GM21423 (cell line): ENCODE data around the gene GPATCH1.
"Not testable (repeated sequence)": the region's sequence is repeated elsewhere in the genome, so short reads cannot be mapped to it uniquely, and the experiment has no call there.

ENCODE experiments used
- ATAC-seq: cut with Tn5 transposase; IDR thresholded peaks from one replicate; pipeline ENCODE4 v1.9.1; 2021; ENCODE audit warnings: mild to moderate bottlenecking, moderate library complexity; ENCODE audit not compliant: unreplicated experiment

Gene GPATCH1

DNA sequence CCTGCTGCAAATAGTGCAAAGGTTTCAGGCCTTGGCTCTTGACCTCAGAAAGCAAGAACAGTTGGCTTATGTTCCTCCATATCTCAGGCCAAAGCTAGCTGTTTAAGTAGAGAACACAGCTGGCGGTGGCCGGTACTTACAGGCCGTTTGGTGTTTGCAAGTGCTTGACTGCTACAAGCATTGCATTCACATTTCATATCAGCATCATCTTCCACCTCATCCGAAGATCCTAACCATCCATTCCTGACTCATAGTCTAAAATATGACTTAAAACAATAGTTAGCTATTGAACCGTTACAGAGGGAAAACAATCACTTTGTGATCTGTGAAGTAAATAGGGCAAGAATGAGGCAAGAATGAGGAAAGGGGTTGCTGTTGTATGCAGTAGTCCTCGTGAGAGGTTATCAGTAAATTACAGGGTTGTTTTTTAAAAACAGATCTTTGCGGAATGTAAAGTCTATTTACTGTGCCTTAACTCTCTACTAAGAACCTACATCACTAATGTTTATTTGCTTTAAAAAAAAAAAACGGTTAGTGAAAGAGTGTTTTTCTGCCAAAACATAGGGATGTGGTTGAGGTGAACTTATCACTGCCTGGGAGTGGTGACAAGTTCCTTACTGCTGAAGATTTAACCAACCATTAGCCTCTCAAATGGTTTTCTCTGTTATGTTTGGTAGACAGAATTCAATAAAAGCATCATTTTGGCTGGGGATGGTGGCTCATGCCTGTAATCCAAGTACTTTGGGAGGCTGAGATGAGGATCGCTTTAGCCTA lies 29.3 kb downstream of the GPATCH1 start:
- ATAC-seq: no peak

DNA sequence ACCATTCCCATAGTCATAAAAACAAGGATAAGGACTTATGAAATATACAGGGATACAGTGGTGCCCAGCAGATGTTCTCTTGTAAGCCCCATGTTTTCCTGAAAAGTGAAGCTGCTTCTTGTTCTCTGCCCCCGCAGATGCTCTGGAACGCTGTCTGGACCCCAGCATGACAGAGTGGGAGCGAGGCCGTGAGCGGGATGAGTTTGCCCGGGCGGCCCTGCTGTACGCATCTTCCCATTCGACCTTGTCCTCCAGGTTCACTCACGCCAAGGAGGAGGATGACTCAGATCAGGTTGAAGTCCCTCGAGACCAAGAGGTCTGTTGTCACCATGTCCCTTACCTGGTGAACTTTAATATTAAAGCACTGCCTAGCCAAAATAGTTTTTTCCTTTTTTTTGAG lies 30.6 kb downstream of the GPATCH1 start:
- no peak for ATAC-seq

DNA sequence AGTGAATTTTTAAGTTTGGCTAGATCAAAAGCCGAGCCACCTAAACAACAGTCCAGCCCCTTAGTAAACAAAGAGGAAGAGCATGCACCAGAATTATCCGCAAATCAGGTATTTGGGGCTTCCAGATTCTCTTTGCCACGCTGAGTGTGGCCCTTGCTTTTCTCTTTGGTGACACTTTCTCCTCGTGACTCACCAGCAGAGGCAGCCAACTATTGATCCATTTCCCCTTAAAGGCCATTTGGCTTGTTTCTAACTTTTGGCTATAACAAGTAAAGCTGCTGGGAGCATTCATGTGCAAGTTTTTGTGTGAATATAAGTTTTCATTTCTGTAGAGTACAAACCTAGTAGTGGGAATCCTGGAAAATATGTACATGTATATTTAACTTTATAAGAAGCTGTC lies 33.3 kb downstream of the GPATCH1 start:
- ATAC-seq: no peak

DNA sequence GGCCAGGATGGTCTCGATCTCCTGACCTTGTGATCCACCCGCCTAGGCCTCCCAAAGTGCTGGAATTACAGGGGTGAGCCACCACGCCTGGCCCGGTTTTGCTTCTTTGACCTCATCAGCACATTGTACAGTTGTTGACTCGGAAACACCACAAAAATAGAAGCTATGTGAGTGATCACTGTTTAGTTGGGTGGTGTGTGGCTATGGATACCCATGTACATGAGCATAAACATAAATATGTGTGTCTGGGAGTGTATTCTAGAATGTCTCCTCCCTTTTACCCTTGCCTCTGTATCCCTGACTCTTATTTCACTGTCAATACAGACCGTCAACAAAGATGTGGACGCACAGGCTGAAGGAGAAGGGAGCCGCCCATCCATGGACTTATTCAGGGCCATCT lies 36.5 kb downstream of the GPATCH1 start:
- no peak for ATAC-seq

DNA sequence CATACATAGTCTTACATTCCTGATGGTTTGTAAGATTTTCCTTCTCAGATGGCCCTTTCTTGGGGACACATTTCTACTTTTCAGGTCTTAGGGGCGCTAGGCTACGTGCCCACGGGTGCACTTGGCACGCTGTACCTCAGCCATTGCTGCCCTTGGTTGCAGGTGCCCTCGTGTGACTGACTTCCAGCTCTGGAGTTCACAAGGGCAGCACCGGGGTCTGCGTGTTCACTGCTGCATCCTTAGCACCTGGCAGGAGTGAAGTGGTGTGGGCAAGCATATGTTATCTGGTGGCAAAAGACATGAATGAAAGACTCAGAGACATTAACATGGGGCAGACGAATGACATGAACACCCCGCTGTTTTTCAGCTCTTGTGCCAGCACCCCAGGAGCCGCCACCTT lies 37.7 kb downstream of the GPATCH1 start:
- ATAC-seq: no peak

DNA sequence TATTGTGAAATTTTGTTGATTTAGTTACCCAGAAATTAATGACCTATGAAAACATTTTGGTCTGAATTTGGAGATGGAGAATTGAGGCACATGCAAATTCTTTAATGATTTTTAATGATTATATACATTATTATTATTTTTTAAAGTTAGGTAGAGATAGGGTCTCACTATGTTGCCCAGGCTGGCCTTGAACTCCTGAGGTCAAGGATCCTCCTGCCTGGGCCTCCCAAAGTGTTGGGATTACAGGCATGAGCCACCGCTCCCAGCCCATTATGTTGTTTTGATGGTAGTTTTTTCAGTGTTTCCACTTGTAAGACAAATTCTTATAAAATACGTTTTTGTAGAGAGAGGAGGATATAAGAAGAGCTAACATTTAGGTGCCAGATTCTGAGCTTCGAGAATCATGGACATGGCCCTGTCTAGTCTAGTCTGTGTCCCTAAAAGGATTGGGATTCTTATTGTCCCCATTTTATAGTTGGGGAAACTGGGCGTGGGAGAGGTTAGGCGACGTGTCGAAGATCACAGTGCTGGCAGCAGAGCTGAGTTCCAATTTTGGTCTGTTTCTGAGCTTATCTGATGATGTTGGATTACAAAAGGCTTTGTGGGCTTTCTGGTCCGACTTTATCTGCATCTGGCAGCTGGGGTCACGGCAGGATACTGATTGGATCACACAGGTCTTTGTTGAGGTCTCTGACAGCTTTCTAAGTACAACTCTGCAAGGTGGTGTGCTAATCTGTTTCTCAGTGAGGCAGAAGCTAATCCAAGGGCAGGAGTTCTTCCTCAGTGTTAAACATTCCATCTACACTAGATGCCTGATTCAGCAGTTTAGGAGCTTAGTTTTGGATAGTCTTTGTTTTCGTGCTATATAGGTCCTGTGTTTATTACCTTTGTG lies 43.5 kb downstream of the GPATCH1 start:
- ATAC-seq: no peak

DNA sequence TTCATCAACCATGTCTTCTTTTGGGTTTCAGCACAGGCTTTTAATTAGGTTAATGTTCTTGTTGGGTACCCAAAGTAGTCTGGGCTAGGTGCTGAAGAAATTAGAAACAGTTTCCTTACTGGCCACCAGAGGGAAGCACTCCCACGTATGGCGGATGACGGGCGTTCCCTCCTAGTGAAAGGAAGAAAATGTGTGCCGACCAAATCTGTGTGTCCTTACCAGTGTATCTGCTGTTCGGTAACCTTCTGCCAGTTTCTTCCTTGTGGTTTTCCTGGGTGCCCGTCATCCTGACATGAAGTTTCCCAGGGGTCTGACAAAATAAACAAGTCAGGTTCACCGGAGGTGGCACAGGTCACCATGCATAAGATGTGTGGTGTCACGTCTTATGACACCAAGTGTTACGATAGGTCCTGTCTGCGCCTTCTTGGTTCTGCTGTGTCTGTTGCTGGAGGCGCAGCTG lies 45.0 kb downstream of the GPATCH1 start:
- ATAC-seq: no peak

DNA sequence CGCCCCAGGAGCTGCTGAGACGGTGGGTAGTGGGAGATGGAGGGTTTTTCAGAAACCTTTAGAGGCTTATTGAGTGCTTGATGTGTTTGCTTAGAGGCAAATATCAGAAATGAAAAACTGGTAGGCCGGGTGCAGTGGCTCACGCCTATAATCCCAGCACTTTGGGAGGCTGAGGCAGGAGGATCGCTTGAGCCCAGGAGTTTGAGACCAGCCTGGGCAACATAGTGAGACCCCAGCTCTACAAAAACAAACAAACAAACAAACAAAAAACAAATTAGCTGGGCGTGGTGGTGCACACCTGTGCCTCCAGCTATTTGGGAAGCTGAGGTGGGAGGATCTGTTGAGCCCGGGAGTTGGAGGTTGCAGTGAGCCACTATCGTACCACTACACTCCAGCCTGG lies 45.7 kb downstream of the GPATCH1 start:
- not testable (repeated sequence) for ATAC-seq

DNA sequence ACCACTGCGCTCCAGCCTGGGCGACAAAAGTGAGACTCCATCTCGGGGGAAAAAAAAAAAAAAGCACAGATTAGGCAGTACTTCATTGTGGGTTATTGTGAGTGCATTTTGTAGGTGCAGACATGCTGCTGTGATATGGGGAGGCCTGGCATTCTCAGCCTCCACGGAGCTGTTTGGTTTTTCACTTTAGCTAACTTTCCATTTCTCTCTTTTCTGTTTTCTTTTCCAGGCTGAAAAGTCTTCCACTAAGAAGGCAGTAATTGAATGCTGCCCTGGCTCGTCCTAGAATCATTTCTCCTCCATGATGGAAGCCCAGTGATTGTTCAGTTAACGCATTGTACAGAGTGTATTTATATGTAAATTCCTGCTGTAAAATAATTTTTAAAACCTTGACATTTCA lies 48.9 kb downstream of the GPATCH1 start:
- no peak for ATAC-seq

DNA sequence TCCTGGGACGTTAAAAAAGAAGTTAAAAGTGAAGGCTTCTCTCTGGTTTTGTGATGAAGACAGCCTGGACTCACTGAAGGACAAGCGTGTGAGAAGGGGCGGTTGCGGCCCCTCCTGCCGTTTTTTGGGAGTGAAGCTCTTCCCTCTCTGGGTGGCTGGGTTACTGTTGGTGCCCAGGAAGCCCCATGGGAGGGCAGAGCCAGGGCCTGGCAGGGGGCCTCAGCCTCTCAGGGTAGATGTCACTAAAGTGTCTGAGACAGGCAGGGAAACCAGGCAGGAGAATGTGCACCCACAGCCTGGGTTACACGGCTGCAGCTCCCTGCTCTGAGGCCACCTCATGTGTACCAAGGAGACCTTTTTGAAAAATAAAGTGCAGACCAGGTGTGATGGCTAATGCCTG lies 49.5 kb downstream of the GPATCH1 start:
- no peak for ATAC-seq

DNA sequence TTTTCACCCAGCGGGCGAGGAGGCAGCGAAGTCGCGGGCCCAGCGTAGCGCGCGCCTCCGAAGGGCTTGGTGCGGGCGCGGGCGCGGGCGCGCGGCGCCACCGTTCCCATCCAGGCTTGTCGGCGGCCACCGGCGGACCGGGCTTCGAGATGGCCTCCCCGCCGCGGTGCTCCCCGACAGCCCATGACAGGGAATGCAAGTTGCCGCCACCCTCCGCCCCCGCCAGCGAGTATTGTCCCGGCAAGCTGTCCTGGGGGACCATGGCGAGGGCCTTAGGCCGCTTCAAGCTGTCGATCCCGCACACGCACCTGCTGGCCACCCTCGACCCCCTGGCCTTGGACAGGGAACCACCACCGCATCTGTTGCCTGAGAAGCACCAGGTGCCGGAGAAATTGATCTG lies 51.0 kb downstream of the GPATCH1 start, which contains the start of gene WDR88:
TSS of gene WDR88 (plus strand) at position 94 of the 400 bp plus-strand sequence. CDS start at position 150, 56 bp downstream.
- ATAC-seq: no peak

DNA sequence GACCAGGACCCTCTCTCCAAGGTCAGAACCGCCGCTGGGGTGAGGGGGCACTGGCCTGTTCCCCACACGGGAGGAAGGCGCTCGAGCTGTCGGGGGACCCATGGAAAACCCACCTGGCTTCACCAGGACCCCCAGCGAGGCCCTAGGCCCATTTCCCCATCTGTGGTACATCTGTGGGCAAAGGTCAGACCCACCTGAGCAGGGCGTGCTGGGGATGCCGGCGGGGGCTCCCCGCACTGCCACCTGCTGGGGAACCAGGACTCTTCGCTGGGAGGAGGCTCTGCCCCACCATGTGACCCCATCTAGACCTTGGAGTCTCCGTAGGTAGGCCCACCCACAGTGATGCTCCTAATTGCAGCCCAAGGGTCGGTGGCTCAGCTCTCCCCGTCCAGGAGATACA lies 51.4 kb downstream of the GPATCH1 start:
- ATAC-seq: no peak

DNA sequence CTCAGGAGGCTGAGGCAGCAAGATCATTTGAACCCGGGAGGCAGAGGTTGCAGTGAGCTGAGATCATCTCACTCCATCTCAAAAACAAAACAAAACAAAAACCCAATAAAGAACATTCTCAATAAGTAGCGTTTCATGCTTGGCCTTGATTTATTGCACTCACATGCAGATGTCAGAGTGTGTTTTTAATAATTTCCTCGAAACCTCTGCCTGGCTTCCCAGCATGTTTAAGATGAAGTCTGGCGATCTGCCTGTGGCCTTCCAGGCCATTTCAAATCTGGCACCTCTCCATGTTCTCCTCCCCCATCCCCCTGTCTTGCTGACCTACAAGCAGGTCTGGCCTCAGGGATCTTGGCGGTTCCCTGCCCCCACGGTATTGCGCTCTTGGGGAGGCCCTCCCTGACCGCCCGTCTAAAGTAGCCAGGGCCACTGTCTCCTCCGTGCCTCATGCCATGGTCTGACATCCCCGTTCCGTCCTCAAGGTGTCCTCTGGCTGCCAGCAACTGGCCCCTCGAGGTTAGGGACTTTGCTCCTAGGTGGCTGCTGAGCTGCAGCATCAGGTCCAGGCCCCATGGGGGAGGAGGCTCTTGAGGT lies 52.6 kb downstream of the GPATCH1 start:
- ATAC-seq: no peak

DNA sequence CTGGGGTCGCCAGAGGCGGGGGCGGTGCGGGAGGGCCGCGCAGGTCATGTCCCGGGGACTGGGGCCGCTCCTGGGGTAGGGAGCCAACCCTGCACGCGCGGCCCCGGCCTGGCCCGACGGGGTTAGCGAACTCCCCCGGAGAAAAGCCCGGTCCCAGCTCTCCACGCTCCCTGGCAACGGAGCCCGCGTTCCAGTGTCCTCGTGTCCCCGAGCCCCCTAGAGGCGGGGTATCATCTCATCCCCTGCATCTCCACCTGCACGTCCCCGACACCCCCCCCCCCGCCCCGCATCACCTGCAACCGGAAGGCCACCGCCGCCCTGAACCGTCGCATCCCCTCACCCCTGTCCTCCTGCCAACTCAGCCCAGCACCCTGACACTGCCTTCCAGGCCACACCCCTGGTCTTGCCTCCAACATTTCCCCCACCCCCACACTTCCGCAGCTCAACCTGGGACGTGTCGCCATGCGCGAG lies 53.6 kb downstream of the GPATCH1 start:
- ATAC-seq: no peak

DNA sequence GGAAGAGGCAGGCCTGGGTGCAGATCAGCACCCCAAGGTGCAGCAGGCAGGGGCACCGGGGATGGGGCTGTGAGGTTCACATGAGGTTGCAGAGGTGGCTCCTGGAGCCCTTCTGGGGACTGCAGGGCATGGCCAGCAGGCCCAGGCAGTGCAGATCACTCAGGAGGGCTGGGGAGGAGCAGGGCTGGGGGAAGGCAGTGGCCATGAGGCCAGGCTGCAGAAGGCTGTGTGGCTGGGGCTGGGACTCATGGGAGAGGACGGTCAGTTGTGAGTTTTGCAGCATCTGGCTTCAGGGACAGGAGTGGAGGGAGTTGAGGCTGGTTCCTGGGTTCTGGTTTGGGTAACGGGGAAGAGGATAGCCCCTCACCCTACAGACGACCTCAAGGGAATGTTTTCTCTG lies 58.2 kb downstream of the GPATCH1 start:
- no peak for ATAC-seq

DNA sequence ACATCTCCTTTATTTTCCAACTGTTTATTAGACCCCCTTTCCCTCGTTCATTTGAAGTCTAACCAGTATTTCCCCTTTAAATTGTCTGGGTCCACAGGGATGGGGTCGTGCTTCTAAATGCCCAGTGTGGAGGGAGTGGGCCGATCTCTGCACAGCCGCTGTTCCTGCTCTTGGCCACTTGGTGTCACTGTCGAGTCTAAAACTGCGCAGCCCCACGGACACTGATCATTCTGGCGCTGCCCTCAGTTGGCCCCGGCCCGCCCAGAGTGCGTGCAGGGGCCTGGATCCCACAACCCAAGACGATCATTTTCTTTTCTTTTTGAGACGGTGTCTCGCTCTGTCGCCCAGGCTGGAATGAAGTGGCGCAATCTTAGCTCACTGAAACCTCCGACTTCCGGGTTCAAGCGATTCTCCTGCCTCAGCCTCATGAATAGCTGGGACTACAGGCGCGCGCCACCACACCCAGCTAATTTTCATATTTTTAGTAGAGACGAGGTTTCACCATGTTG lies 63.0 kb downstream of the GPATCH1 start:
- no peak for ATAC-seq

DNA sequence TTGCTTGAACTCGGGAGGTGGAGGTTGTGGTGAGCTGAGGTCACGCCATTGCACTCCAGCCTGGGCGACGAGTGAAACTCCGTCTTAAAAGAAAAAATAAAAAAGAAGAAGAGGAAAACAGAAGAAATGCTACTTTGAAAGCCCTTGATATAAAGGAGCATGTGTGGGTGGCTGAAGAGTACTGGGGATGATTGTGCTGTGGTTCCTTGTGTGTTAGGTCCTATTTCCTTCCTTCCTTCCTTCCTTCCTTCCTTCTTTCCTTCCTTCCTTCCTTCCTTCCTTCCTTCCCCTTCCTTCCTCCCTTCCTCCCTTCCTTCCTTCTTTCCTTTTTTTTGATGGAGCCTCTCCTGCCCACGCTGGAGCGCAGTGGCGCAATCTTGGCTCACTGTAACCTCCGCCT lies 65.2 kb downstream of the GPATCH1 start:
- no peak for ATAC-seq

DNA sequence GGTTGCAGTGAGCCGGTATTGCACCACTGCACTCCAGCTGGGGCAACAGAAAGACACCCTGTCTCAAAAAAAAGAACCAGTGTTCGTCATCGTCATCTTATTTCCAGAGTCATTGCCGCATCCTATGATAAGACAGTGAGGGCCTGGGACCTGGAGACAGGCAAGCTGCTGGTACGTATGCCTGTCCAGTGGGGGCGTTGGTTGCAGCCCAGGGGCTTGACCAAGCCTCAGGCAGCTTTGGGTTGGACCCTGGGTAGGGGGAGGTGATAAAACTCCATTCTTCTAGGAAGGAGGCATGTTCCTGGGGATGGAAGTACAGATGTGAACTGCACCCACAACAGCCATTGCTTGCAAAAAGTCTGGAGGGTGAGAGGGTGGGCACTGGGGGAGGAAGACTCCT lies 66.6 kb downstream of the GPATCH1 start:
- no peak for ATAC-seq

DNA sequence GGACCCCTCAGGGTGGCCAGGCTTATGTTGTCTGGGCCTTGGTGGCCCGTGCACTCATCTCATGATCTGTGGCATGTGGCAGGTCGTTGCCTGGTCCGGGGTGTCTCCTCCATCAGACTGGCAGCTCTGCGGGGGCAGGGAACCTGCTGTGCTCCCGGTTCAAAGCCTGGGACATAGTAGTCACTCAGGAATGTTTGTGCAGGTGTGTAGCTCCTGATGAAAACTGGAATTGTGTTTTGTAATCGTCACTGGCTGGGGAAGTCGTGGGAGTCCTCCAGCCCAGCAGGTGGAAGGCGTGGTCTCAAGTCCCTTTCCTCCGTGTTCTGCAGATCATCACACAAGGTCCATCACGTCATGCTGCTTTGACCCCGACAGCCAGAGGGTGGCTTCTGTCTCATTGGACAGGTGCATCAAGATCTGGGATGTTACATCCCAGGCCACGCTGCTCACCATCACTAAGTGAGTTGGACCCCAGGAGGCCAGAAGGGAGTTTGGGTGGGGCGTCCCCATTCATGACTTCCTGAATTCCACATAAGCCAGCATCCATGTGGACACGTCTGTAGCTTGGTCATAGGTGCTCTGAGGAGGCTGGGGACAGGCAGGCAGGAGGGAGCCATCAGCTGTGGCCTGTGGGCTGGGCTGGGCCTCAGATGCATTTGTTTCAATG lies 70.0 kb downstream of the GPATCH1 start:
- no peak for ATAC-seq

DNA sequence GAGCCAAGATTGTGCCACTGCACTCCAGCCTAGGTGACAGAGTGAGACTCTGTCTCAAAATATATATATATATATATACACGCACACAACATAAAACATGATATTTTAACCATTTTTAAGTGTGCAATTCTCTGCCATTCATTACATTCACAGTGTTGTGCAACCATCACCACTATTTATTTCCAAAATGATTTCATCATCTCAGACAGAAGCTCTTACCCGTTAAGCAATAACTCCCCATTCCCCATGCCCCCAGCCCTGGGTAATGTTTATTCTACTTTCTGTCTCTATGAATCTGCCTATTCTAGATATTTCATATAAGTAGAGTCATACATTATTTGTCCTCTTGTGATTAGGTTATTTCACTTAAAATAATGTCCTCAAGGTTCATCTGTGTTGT lies 71.2 kb downstream of the GPATCH1 start:
- no peak for ATAC-seq

DNA sequence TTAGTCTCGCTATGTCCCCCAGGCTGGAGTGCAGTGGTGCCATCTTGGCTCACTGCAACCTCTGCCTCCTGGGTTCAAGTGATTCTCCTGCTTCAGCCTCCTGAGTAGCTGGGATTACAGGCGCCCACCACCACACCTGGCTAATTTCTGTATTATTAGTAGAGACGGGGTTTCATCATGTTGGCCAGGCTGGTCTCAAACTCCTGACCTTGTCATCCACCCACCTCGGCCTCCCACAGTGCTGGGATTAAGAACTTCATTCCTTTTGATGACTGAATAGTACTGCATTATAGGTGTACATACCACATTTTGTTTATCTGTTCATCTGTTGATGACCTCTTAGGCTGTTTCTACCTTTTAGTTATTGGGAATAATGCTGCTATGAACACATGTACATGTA lies 71.6 kb downstream of the GPATCH1 start:
- ATAC-seq: not testable (repeated sequence)
